K562 (cell line): ENCODE data around the gene CPED1. TPM values are rescaled to one million over a fixed set of nuclear protein-coding genes. Genes with fewer than 3 reads are reported as not detected.

ENCODE experiments used
- CBX1 ChIP-seq: sonication (generic); IDR thresholded peaks from 2 replicates; pipeline ENCODE4 v1.6.1; 2016; ENCODE audit warnings: antibody characterized with exemption, low read depth, mild to moderate bottlenecking
- CBX5 ChIP-seq: IDR thresholded peaks from 2 replicates; pipeline ENCODE4 v1.6.1; 2014; ENCODE audit warnings: low read depth, borderline replicate concordance
- CREM ChIP-seq: IDR thresholded peaks from 2 replicates; pipeline ENCODE4 v1.6.1; 2014; ENCODE audit warnings: antibody characterized with exemption, low read depth
- E2F1 ChIP-seq: sonication (generic); formaldehyde crosslinking; IDR thresholded peaks from 2 replicates; pipeline ENCODE4 v1.8.1; 2023; ENCODE audit warnings: mild to moderate bottlenecking, missing genetic modification reagents, moderate library complexity
- E2F8 ChIP-seq: fragments of 450-650 bp; IDR thresholded peaks from 2 replicates; pipeline ENCODE4 v1.7.1; 2018; ENCODE audit warnings: mild to moderate bottlenecking, low read depth; ENCODE audit not compliant: partially characterized antibody
- ESRRB ChIP-seq: fragments of 250-450 bp; sonication (Bioruptor Pico); IDR thresholded peaks from 2 replicates; pipeline ENCODE4 v1.5.0; 2020; ENCODE audit warnings: mild to moderate bottlenecking, moderate library complexity, borderline replicate concordance
- HNRNPH1 ChIP-seq: fragments of 200-400 bp; formaldehyde crosslinking; optimal IDR thresholded peaks from 2 replicates; pipeline ENCODE3; 2017; ENCODE audit warnings: low read depth, mild to moderate bottlenecking, low read length, moderate library complexity
- KAT8 ChIP-seq: fragments of 450-650 bp; IDR thresholded peaks from 2 replicates; pipeline ENCODE4 v1.6.1; 2016; ENCODE audit warnings: low read depth, mild to moderate bottlenecking
- KDM1A ChIP-seq, 2 experiments: fragments of 450-650 bp; IDR thresholded peaks; 2 replicates each; pipeline ENCODE4 v1.6.1; 2016; ENCODE audit warnings: mild to moderate bottlenecking in 2 of 2
- POLR2AphosphoS5 ChIP-seq: IDR thresholded peaks from 2 replicates; pipeline ENCODE4 v1.6.1; 2011; ENCODE audit warnings: mild to moderate bottlenecking, low read depth, low read length, moderate library complexity; ENCODE audit not compliant: control insufficient read depth, insufficient read depth
- TARDBP ChIP-seq: fragments of 450-650 bp; IDR thresholded peaks from 2 replicates; pipeline ENCODE4 v1.6.1; 2016
- ZFP1 ChIP-seq: fragments of 450-650 bp; formaldehyde crosslinking; IDR thresholded peaks from 2 replicates; pipeline ENCODE4 v1.4.0; 2020; ENCODE audit warnings: mild to moderate bottlenecking, mixed read lengths
- ZNF280B ChIP-seq: fragments of 250-450 bp; sonication (Bioruptor Pico); IDR thresholded peaks from 2 replicates; pipeline ENCODE4 v1.5.1; 2021; ENCODE audit warnings: mild to moderate bottlenecking
- ZNF699 ChIP-seq: fragments of 250-450 bp; sonication (Bioruptor Pico); IDR thresholded peaks from 2 replicates; pipeline ENCODE4 v1.8.0; 2021; ENCODE audit warnings: mild to moderate bottlenecking, moderate library complexity; ENCODE audit not compliant: insufficient replicate concordance
- polyA plus RNA-seq, 8 experiments: library from polyadenylated mRNA; depleted of rRNA in 4 of 8; stranded (reverse) in 5 of 8; unstranded in 3 of 8; fragments of >200 nt; fragmentation: Nextera tagmentation in 2 of 8; fragmentation: Illumina TruSeq in 1 of 8; extraction: Ambion mirVana in 2 of 8; extraction: Trizol in 1 of 8; gene quantifications; 2 replicates each; pipeline versions ENCODE4 v1.2.1 to v1.2.3, GENCODE V29; 2011 to 2014; ENCODE audit warnings: inconsistent platforms in 1 of 8, missing spikeins in 1 of 8
- total RNA-seq, 7 experiments: library from RNA; depleted of rRNA in 6 of 7; stranded (reverse); fragments of >200 nt in 6 of 7; fragmentation: Illumina TruSeq in 2 of 7; extraction: Trizol in 2 of 7; gene quantifications; 2 replicates each; pipeline versions ENCODE4 v1.2.1 to v1.2.3, GENCODE V29; 2011 to 2021; ENCODE audit warnings: low replicate concordance in 1 of 7
- TF ChIP-seq, protein P1 (sequence below): fragments of 250-450 bp; sonication (Bioruptor Pico); IDR thresholded peaks from 2 replicates; pipeline ENCODE4 v1.8.0; 2021; ENCODE audit warnings: mild to moderate bottlenecking, moderate library complexity
- TF ChIP-seq, protein P2 (sequence below): fragments of 450-650 bp; IDR thresholded peaks from 2 replicates; pipeline ENCODE4 v1.6.1; 2017; ENCODE audit warnings: antibody characterized with exemption, mild to moderate bottlenecking

Gene CPED1
- total and polyA plus RNA-seq, 9 of the 15 experiments (the other 6 are each of a cell fraction or from before 2014, with no cell fraction given) = 195 to 393 (median 290) TPM

- TF ChIP-seq CBX1 = no peak
- TF ChIP-seq ZNF699 (CRISPR knock-in tag) = peak; percentile 30
- peak; percentile 62 to 67; a peak in 2 of 4 replicates for TF ChIP-seq KDM1A (IDR thresholded peaks at IDR 0.05)
- no peak for TF ChIP-seq CBX5
- TF ChIP-seq POLR2AphosphoS5 = peak; percentile 67; the same call in 1 of the 2 replicates
- no peak for TF ChIP-seq HNRNPH1
- no peak for TF ChIP-seq E2F1 (CRISPR knock-in tag)
- peak; percentile 57; the same call in 1 of the 2 replicates for TF ChIP-seq ZFP1 (CRISPR knock-in tag)
- TF ChIP-seq ZNF280B (CRISPR knock-in tag) = no peak
- TF ChIP-seq TARDBP = no peak
- TF ChIP-seq, protein P1, sequence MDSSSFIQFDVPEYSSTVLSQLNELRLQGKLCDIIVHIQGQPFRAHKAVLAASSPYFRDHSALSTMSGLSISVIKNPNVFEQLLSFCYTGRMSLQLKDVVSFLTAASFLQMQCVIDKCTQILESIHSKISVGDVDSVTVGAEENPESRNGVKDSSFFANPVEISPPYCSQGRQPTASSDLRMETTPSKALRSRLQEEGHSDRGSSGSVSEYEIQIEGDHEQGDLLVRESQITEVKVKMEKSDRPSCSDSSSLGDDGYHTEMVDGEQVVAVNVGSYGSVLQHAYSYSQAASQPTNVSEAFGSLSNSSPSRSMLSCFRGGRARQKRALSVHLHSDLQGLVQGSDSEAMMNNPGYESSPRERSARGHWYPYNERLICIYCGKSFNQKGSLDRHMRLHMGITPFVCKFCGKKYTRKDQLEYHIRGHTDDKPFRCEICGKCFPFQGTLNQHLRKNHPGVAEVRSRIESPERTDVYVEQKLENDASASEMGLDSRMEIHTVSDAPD = no peak
- TF ChIP-seq KAT8 = no peak
- TF ChIP-seq E2F8 = no peak
- TF ChIP-seq, protein P2, sequence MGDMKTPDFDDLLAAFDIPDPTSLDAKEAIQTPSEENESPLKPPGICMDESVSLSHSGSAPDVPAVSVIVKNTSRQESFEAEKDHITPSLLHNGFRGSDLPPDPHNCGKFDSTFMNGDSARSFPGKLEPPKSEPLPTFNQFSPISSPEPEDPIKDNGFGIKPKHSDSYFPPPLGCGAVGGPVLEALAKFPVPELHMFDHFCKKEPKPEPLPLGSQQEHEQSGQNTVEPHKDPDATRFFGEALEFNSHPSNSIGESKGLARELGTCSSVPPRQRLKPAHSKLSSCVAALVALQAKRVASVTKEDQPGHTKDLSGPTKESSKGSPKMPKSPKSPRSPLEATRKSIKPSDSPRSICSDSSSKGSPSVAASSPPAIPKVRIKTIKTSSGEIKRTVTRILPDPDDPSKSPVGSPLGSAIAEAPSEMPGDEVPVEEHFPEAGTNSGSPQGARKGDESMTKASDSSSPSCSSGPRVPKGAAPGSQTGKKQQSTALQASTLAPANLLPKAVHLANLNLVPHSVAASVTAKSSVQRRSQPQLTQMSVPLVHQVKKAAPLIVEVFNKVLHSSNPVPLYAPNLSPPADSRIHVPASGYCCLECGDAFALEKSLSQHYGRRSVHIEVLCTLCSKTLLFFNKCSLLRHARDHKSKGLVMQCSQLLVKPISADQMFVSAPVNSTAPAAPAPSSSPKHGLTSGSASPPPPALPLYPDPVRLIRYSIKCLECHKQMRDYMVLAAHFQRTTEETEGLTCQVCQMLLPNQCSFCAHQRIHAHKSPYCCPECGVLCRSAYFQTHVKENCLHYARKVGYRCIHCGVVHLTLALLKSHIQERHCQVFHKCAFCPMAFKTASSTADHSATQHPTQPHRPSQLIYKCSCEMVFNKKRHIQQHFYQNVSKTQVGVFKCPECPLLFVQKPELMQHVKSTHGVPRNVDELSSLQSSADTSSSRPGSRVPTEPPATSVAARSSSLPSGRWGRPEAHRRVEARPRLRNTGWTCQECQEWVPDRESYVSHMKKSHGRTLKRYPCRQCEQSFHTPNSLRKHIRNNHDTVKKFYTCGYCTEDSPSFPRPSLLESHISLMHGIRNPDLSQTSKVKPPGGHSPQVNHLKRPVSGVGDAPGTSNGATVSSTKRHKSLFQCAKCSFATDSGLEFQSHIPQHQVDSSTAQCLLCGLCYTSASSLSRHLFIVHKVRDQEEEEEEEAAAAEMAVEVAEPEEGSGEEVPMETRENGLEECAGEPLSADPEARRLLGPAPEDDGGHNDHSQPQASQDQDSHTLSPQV = peak; percentile 96
- no peak for TF ChIP-seq ESRRB
- TF ChIP-seq CREM = peak; percentile 37; the same call in 1 of the 2 replicates
These were observed 60.7 kb downstream of the CPED1 start (continued) for GRCh38 chr7:121049028-121049791.
